T47D (cell line): Measurements from ENCODE around the gene SLC38A10.

ENCODE experiments used
- DNase-seq, 2 experiments: peaks; one replicate each; pipeline versions ENCODE4 v3.0.0 to v3.0.0-alpha.2; 2011 to 2012; ENCODE audit warnings: low read depth in 1 of 2, low spot score in 1 of 2
- JUND ChIP-seq: IDR thresholded peaks from 2 replicates; pipeline ENCODE4 v1.6.1; 2012; ENCODE audit warnings: low read depth
- in situ Hi-C: cut with HindIII; loops from 2 replicates; pipeline ENCODE4 v1.10.0; 2016; ENCODE audit warnings: low sequenced_read_pairs, low pct_unique_long_range_greater_than_20kb

SLC38A10 gene

DNA sequence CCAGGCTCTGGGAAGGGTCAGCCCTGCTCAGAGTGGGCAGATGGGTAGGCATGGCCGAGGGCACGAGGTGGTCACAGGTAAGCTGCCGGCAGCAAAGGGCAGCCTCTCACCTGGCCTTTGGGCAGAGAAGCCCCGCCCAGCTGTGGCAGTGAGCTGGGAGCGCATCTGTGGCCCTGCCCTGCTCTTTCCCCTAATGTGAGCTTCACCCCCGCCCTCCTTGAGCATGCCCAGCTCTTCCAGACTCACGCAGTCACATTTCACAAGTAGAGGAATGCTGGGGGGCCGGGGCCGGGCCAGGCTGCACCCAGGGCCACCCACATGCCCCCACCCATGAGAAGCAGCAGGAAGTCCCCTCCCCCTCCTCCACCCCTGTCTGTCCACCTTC lies 40.7 kb upstream of the SLC38A10 start:
- no peak for TF ChIP-seq JUND
- no peak for DNase-seq
- in situ Hi-C loops, result no loop called here

- in situ Hi-C loops, result no loop called here
- TF ChIP-seq JUND, result no peak
These were observed 40.1 kb upstream of the SLC38A10 start for GRCh38 chr17:81334987-81335772.

GRCh38 chr17:81334391-81334901 lies 39.3 kb upstream of the SLC38A10 start:
- no peak for TF ChIP-seq JUND
- DNase-seq, result no peak
- in situ Hi-C loops, result no loop called here

More at GRCh38 chr17:81334987-81335772, 40.1 kb upstream of the SLC38A10 start:
- DNase-seq, result no peak

GRCh38 chr17:81333616-81334368 lies 38.7 kb upstream of the SLC38A10 start:
- in situ Hi-C loops, result no loop called here
- no peak for DNase-seq
- no peak for TF ChIP-seq JUND

GRCh38 chr17:81332914-81333528 lies 37.9 kb upstream of the SLC38A10 start:
- in situ Hi-C loops, result no loop called here
- DNase-seq, result no peak
- no peak for TF ChIP-seq JUND

DNA sequence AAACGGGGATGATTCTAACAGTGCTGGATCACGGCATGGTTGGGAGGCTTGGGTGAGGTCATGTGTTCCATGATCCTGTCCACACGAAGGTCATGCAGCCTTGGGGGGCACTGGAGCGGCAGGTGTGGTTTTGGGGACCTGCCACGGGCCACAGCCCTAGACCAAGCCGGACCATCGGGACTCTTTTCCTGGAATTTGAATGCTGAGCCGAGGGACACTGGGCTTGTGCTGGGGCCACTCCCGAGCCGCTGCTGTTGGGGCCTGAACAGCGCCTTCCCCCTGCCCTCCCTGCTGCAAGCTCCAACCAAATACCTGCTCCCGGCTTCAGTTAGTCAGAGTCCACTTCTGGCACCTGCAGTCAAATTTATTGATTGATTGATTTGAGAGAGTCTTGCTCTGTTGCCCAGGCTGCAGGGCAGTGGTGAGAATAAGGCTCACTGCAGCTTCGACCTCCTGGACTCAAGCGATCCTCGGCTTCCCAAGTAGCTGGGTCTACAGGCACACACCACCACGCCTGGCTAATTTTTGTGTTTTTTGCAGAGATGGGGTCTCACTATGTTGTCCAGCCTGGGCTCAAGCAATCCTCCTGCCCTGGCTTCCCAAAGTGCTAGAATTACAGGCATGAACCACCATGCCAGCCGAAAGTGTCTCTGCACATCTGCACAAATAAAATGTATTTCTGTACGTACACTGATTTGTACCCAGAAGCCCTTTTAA lies 37.2 kb upstream of the SLC38A10 start:
- no peak for TF ChIP-seq JUND
- no peak for DNase-seq
- in situ Hi-C loops, result no loop called here

DNA sequence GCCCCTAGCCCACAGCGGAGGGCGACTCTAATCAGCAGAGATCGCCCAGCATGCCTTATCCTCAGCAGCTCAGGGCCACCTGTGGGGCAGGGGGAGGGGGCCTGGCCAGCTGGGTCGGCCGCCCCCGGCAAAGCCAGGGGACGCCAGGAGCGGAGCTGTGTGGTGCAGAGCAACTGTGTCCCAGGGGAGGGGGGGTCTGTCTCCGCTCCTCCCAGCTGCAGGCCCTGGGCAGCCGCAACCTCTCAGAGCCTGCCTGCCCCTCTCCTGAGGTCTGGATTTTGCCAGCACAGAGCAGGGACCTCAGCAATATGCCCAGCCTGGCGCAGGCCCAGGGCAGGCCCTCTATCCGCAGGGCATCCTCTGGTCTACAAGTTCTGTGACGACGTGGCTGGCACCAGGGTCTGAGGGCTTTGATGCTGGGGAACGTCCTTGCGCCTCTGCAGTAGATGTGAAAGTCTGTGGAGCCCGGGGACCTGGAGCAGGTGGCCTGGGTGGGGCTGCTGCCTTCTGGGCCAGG lies 36.5 kb upstream of the SLC38A10 start:
- TF ChIP-seq JUND, result no peak
- no peak for DNase-seq
- in situ Hi-C loops, result no loop called here

GRCh38 chr17:81330884-81331245 lies 35.8 kb upstream of the SLC38A10 start:
- DNase-seq, result no peak
- in situ Hi-C loops, result no loop called here
- no peak for TF ChIP-seq JUND

DNA sequence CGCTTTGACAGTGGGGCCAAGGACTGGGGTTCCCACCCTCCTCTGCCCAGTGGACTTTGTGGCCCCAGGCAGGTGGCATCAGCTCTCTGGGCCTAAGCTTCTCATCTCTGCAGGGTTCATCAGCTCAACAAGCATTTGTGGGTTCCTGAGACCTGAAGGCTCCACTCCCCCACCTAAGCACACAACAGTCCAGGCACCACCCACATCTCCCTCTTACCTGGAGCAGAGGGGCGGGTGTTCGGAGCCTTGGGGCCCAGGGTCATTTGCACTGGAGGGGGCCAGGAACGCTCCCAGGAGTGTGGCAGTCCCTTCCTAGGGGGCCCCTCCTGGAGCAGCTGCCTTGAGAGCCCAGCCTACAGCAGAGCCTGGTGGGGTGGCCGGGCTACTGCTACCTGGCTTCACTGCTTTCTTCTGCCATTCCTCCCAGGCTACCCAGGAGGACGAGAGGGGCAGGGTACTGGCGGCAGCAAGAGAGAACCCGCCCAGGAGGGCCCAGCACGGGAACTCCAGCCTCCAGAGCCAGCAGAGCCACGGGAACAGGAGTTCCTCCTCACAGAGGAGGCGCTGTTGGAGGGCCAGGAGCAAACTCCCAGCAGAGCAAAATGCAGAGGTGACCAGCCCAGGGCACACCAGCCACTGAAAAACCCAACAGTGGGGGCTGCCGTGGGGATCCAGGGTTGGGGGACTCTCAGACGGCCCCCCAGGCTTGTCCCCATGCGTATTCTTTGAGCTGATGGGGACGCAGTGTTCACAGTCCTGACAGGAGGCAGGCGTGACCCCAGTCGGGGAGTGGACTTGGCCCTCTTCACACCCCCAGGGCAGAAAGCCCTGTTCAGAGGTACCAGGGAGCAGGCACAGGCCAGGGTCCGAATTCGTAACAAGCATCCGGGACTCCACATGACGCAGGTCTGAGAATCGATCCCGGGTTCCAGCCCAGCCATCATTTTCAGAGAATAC lies 35.1 kb upstream of the SLC38A10 start:
- in situ Hi-C loops, result no loop called here
- no peak for TF ChIP-seq JUND
- peak; percentile 85 to 86 for DNase-seq

- peak; percentile 95 to 98 for DNase-seq
- in situ Hi-C loops, result no loop called here
- TF ChIP-seq JUND, result peak; percentile 88
These were observed 34.1 kb upstream of the SLC38A10 start for GRCh38 chr17:81328978-81329926.
